Vagina (tissue), 2 donors: Measurements from ENCODE around the gene ITPR1. TPM values are rescaled to one million over a fixed set of nuclear protein-coding genes. Genes with fewer than 3 reads are reported as not detected.

Experiments
- DNase-seq, 2 donors: peaks; one replicate each; pipeline ENCODE4 v3.0.0-alpha.2; 2017; ENCODE audit errors: extremely low spot score in 2 of 2
- H3K27ac ChIP-seq: fragments of 200-600 bp; sonication (generic); one replicate; pipeline ENCODE4 v1.5.1; 2019
- H3K27me3 ChIP-seq: fragments of 200-600 bp; sonication (generic); one replicate; pipeline ENCODE4 v1.5.1; 2019
- H3K36me3 ChIP-seq, 2 donors: fragments of 200-600 bp; sonication (generic); one replicate each; pipeline ENCODE4 v1.5.1; 2017 to 2019
- H3K4me1 ChIP-seq: fragments of 200-600 bp; sonication (generic); one replicate; pipeline ENCODE4 v1.5.1; 2019
- H3K4me3 ChIP-seq, 2 donors: fragments of 200-600 bp; sonication (generic); 1 replicate in 1 of 2; 2 replicates in 1 of 2; pipeline ENCODE4 v1.5.1; 2016 to 2019
- H3K9me3 ChIP-seq: fragments of 200-600 bp; sonication (generic); one replicate; pipeline ENCODE4 v1.5.1; 2019
- CTCF ChIP-seq, 3 experiments: fragments of 450-650 bp in 2 of 3; fragments of 200-600 bp in 1 of 3; sonication (generic) in 1 of 3; IDR thresholded peaks; one replicate each; pipeline ENCODE4 v1.5.1; 2017 to 2019; ENCODE audit warnings: antibody characterized with exemption in 3 of 3, mild to moderate bottlenecking in 2 of 3, moderate library complexity in 2 of 3
- POLR2A ChIP-seq, 2 donors: fragments of 450-650 bp; IDR thresholded peaks; one replicate each; pipeline ENCODE4 v1.6.1; 2017; ENCODE audit warnings: antibody characterized with exemption in 2 of 2, mild to moderate bottlenecking in 2 of 2, moderate library complexity in 2 of 2
- POLR2AphosphoS5 ChIP-seq, 2 donors: sonication (generic); formaldehyde crosslinking; IDR thresholded peaks; one replicate each; pipeline ENCODE4 v1.9.0; 2017; ENCODE audit warnings: antibody characterized with exemption in 2 of 2, mild to moderate bottlenecking in 2 of 2, low read depth in 1 of 2; ENCODE audit not compliant: insufficient read depth in 1 of 2
- intact Hi-C: fragments of 100-400 bp; cut with DNase I; formaldehyde crosslinking; loops from one replicate; pipeline ENCODE4 v1.15.1; 2023
- total RNA-seq: library from RNA; depleted of rRNA; stranded (reverse); fragments of >200 nt; gene quantifications from one replicate; pipeline ENCODE4 v1.2.3, GENCODE V29; 2016

Gene ITPR1
- total RNA-seq, 1 donor from 2014 or later: 108 TPM

- no peaks in the 10 kb centered on the region for H3K4me1 ChIP-seq
- H3K9me3 ChIP-seq: no peaks in the 10 kb centered on the region
- intact Hi-C loops: no loop called here
- TF ChIP-seq POLR2A (IDR thresholded peaks at IDR 0.05) (no peak), CTCF (IDR thresholded peaks at IDR 0.05) (no peak), POLR2AphosphoS5 (IDR thresholded peaks at IDR 0.05; ENCODE audit: insufficient read depth in 1 of 2, low read depth in 1 of 2) (no peak)
- no peak overlapping the region for H3K27ac ChIP-seq
- no peaks in the 10 kb centered on the region for H3K27me3 ChIP-seq
- no peak overlapping the region for H3K4me3 ChIP-seq
- H3K36me3 ChIP-seq: peaks cover 0 to 41% of the 10 kb centered on the region in 2 donors
- DNase-seq: no peak
Measured at GRCh38 chr3:4814904-4815574, 321.9 kb downstream of the ITPR1 start.

- TF ChIP-seq POLR2A (IDR thresholded peaks at IDR 0.05): no peak
- no peak for TF ChIP-seq CTCF (IDR thresholded peaks at IDR 0.05)
- TF ChIP-seq POLR2AphosphoS5 (IDR thresholded peaks at IDR 0.05; ENCODE audit: insufficient read depth in 1 of 2, low read depth in 1 of 2): no peak
- no peaks in the 10 kb centered on the region for H3K27me3 ChIP-seq
- H3K4me3 ChIP-seq: no peak overlapping the region
- intact Hi-C loops: no loop called here
- H3K4me1 ChIP-seq: no peaks in the 10 kb centered on the region
- no peaks in the 10 kb centered on the region for H3K9me3 ChIP-seq
- peaks cover 0 to 41% of the 10 kb centered on the region in 2 donors for H3K36me3 ChIP-seq
- DNase-seq: no peak
- H3K27ac ChIP-seq: no peak overlapping the region
Measured at GRCh38 chr3:4816306-4816705, 323.2 kb downstream of the ITPR1 start.

- peaks cover 0 to 41% of the 10 kb centered on the region in 2 donors for H3K36me3 ChIP-seq
- TF ChIP-seq POLR2AphosphoS5 (IDR thresholded peaks at IDR 0.05; ENCODE audit: insufficient read depth in 1 of 2, low read depth in 1 of 2) (no peak), POLR2A (IDR thresholded peaks at IDR 0.05) (no peak), CTCF (IDR thresholded peaks at IDR 0.05) (no peak)
Measured at GRCh38 chr3:4816718-4817117, 323.6 kb downstream of the ITPR1 start.

GRCh38 chr3:4817128-4817527, 324.0 kb downstream of the ITPR1 start:
- H3K4me3 ChIP-seq: no peak overlapping the region
- TF ChIP-seq CTCF (IDR thresholded peaks at IDR 0.05) (no peak), POLR2AphosphoS5 (IDR thresholded peaks at IDR 0.05; ENCODE audit: insufficient read depth in 1 of 2, low read depth in 1 of 2) (no peak)
- intact Hi-C loops: no loop called here
- DNase-seq: no peak
- no peaks in the 10 kb centered on the region for H3K4me1 ChIP-seq
- H3K36me3 ChIP-seq: peaks cover 0 to 41% of the 10 kb centered on the region in 2 donors
- H3K9me3 ChIP-seq: no peaks in the 10 kb centered on the region
- no peak overlapping the region for H3K27ac ChIP-seq
- H3K27me3 ChIP-seq: no peaks in the 10 kb centered on the region

More at GRCh38 chr3:4816718-4817117, 323.6 kb downstream of the ITPR1 start:
- H3K9me3 ChIP-seq: no peaks in the 10 kb centered on the region
- no peaks in the 10 kb centered on the region for H3K27me3 ChIP-seq
- no peak overlapping the region for H3K4me3 ChIP-seq
- DNase-seq: no peak
- H3K4me1 ChIP-seq: no peaks in the 10 kb centered on the region
- H3K27ac ChIP-seq: no peak overlapping the region
- intact Hi-C loops: no loop called here

- H3K4me3 ChIP-seq: no peak overlapping the region
- intact Hi-C loops: no loop called here
- H3K9me3 ChIP-seq: no peaks in the 10 kb centered on the region
- no peak for TF ChIP-seq POLR2AphosphoS5 (IDR thresholded peaks at IDR 0.05; ENCODE audit: insufficient read depth in 1 of 2, low read depth in 1 of 2)
- TF ChIP-seq CTCF (IDR thresholded peaks at IDR 0.05): no peak
- H3K27ac ChIP-seq: no peak overlapping the region
- no peak for DNase-seq
- no peaks in the 10 kb centered on the region for H3K27me3 ChIP-seq
- no peaks in the 10 kb centered on the region for H3K4me1 ChIP-seq
- H3K36me3 ChIP-seq: peaks cover 0 to 41% of the 10 kb centered on the region in 2 donors
Measured at GRCh38 chr3:4818164-4818563, 325.0 kb downstream of the ITPR1 start.
